HepG2 (cell line): Measurements from ENCODE around the gene PEAK1. TPM values are rescaled to one million over a fixed set of nuclear protein-coding genes. Genes with fewer than 3 reads are reported as not detected.

Experiments used
- HNF1A ChIP-seq, 2 experiments: sonication (generic) in 1 of 2; formaldehyde crosslinking in 1 of 2; IDR thresholded peaks; 2 replicates each; pipeline versions ENCODE4 v1.4.0 to v1.6.1; 2016 to 2020; ENCODE audit warnings: borderline replicate concordance in 1 of 2, low read depth in 1 of 2, mild to moderate bottlenecking in 1 of 2, missing genetic modification reagents in 1 of 2
- MIXL1 ChIP-seq: IDR thresholded peaks from 2 replicates; pipeline ENCODE4 v1.6.1; 2016
- NCOR1 ChIP-seq: fragments of 200-600 bp; sonication (generic); IDR thresholded peaks from 2 replicates; pipeline ENCODE4 v1.7.0; 2017; ENCODE audit warnings: antibody characterized with exemption, low read length, borderline replicate concordance
- POLR2AphosphoS2 ChIP-seq: IDR thresholded peaks from 2 replicates; pipeline ENCODE4 v1.6.1; 2011; ENCODE audit warnings: low read depth, low read length, improper control_type of control experiment
- TRIM22 ChIP-seq: fragments of 450-650 bp; IDR thresholded peaks from 2 replicates; pipeline ENCODE4 v1.6.1; 2017
- TSC22D2 ChIP-seq: sonication (generic); formaldehyde crosslinking; IDR thresholded peaks from 2 replicates; pipeline ENCODE4 v1.5.1; 2020; ENCODE audit warnings: missing genetic modification reagents, mild to moderate bottlenecking, borderline replicate concordance
- ZBTB37 ChIP-seq: sonication (generic); formaldehyde crosslinking; IDR thresholded peaks from 2 replicates; pipeline ENCODE4 v1.4.0; 2020; ENCODE audit warnings: mild to moderate bottlenecking, missing genetic modification reagents
- ZNF275 ChIP-seq: sonication (generic); formaldehyde crosslinking; IDR thresholded peaks from 2 replicates; pipeline ENCODE4 v1.8.0; 2022; ENCODE audit warnings: missing genetic modification reagents, mild to moderate bottlenecking, inconsistent platforms, borderline replicate concordance
- ZNF30 ChIP-seq: sonication (generic); formaldehyde crosslinking; IDR thresholded peaks from 2 replicates; pipeline ENCODE4 v1.5.0; 2020; ENCODE audit warnings: mild to moderate bottlenecking, missing genetic modification reagents
- ZNF414 ChIP-seq: sonication (generic); formaldehyde crosslinking; IDR thresholded peaks from 2 replicates; pipeline ENCODE4 v1.5.0; 2020; ENCODE audit warnings: missing genetic modification reagents
- ZNF687 ChIP-seq: sonication (generic); formaldehyde crosslinking; IDR thresholded peaks from 2 replicates; pipeline ENCODE4 v1.5.1; 2020; ENCODE audit warnings: mild to moderate bottlenecking, missing genetic modification reagents, moderate library complexity
- ZNF749 ChIP-seq: sonication (generic); formaldehyde crosslinking; IDR thresholded peaks from 2 replicates; pipeline ENCODE4 v1.8.0; 2022; ENCODE audit warnings: mild to moderate bottlenecking, missing genetic modification reagents, moderate library complexity, borderline replicate concordance
- ZSCAN22 ChIP-seq: sonication (generic); formaldehyde crosslinking; IDR thresholded peaks from 2 replicates; pipeline ENCODE4 v1.4.0; 2020; ENCODE audit warnings: mild to moderate bottlenecking, missing genetic modification reagents
- polyA plus RNA-seq, 8 experiments: library from polyadenylated mRNA; depleted of rRNA in 3 of 8; stranded (reverse) in 7 of 8; unstranded in 1 of 8; fragments of >200 nt; fragmentation: Illumina TruSeq in 4 of 8; extraction: Trizol in 4 of 8; gene quantifications; 2 replicates each; pipeline versions ENCODE4 v1.2.1 to v1.2.3, GENCODE V29; 2011 to 2016; ENCODE audit warnings: low read depth in 4 of 8, missing spikeins in 1 of 8, mixed read lengths in 1 of 8; ENCODE audit not compliant: insufficient read depth in 1 of 8
- total RNA-seq, 5 experiments: library from RNA; depleted of rRNA; stranded (reverse); fragments of >200 nt; fragmentation: Illumina TruSeq; extraction: Trizol; gene quantifications; 2 replicates each; pipeline ENCODE4 v1.2.3, GENCODE V29; 2016; ENCODE audit warnings: low read depth in 1 of 5

Gene PEAK1
- total and polyA plus RNA-seq, 2 of the 13 experiments (the other 11 are each of a cell fraction or from before 2014, with no cell fraction given), result 6.0 to 6.6 TPM

DNA sequence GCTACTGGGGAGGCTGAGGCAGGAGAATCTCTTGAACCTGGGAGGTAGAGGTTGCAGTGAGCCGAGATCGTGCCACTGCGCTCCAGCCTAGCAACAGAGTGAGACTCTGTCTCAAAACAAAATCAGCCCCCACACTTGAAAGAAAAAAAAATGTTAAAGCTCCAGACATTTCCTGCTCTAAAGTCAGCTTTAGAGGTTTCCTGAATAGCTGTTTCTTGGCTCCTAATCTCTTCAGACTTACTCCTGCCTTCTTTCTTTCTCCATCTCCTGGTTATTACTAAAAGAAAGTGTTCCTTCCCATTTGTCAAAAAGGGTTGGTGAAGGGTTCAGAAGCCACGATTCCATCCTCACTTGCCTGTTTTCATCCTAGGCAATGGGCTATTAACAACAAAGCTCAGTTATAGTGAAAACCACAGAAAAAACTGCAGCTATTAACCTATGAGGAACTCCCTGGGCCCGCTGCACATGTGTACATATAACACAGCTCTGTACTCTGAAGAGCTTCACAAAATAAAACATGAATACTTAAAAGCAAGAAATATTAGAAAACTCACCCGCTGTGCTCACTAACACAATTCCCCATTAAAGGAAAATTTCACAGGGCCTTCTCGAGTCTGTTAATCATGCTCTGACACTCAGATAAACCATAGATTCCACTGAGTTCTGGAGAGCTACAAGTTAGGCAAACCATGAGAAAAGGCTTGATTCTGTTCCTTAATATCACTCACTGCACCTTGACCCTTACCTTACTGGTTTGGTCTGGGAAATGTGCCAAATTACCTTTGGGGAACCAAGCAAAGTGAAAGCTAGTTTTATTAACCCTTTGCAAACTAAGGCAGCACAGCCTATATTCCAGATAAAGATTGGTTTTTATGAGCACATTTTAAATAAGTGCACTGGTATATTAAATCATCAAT, 259.1 kb downstream of the PEAK1 start (continued):
- TF ChIP-seq ZNF275 (CRISPR knock-in tag) (no peak), TRIM22 (no peak), ZNF30 (CRISPR knock-in tag) (no peak), ZNF687 (no peak), ZSCAN22 (CRISPR knock-in tag) (no peak), ZNF749 (CRISPR knock-in tag) (no peak), MIXL1 (no peak), HNF1A (IDR thresholded peaks at IDR 0.05; ENCODE audit: low read depth) (0 out of 2 replicates have a peak, but pooled peaks have one; percentile 20), HNF1A (CRISPR knock-in tag; IDR thresholded peaks at IDR 0.05; ENCODE audit: borderline replicate concordance) (no peak), POLR2AphosphoS2 (no peak), ZBTB37 (CRISPR knock-in tag) (no peak), NCOR1 (peak; percentile 40; the same call in 1 of the 2 replicates), TSC22D2 (no peak), ZNF414 (CRISPR knock-in tag) (no peak)
